GM23338 (cell line): ENCODE measurements around the gene NUSAP1. TPM values are rescaled to one million over a fixed set of nuclear protein-coding genes. Genes with fewer than 3 reads are reported as not detected.
"Not testable (repeated sequence)": the region's sequence is repeated elsewhere in the genome, so short reads cannot be mapped to it uniquely, and the experiment has no call there.

Source experiments
- ATAC-seq: fragments of 200-7000 bp; cut with Tn5 transposase; 3 replicates; pipeline ENCODE4 v1.9.1; 2020
- DNase-seq: peaks from one replicate; pipeline ENCODE4 v3.0.0-alpha.2; 2015; ENCODE audit warnings: low spot score
- H2AFZ ChIP-seq: fragments of 200-600 bp; sonication (generic); 2 replicates; pipeline ENCODE4 v1.8.0; 2016; ENCODE audit warnings: antibody characterized with exemption, mild to moderate bottlenecking, moderate library complexity
- H3F3A ChIP-seq: fragments of 200-600 bp; sonication (generic); replicated peaks from 2 replicates; pipeline ENCODE4 v1.8.0; 2017; ENCODE audit warnings: antibody characterized with exemption, mixed run types, low read depth
- H3K27ac ChIP-seq: fragments of 200-600 bp; sonication (generic); 2 replicates; pipeline ENCODE4 v1.6.1; 2016; ENCODE audit warnings: low read depth
- H3K27me3 ChIP-seq: fragments of 200-600 bp; sonication (generic); 2 replicates; pipeline ENCODE4 v1.8.0; 2016; ENCODE audit warnings: mild to moderate bottlenecking, mixed run types, moderate library complexity; ENCODE audit not compliant: insufficient read depth
- H3K36me3 ChIP-seq: fragments of 200-600 bp; sonication (generic); 2 replicates; pipeline ENCODE4 v1.8.0; 2016; ENCODE audit warnings: mild to moderate bottlenecking; ENCODE audit not compliant: insufficient read depth
- H3K4me1 ChIP-seq: fragments of 200-600 bp; sonication (generic); 2 replicates; pipeline ENCODE4 v1.8.0; 2016; ENCODE audit warnings: mild to moderate bottlenecking, moderate library complexity; ENCODE audit not compliant: insufficient read depth
- H3K4me2 ChIP-seq: fragments of 200-600 bp; sonication (generic); 2 replicates; pipeline ENCODE4 v1.7.1; 2017; ENCODE audit warnings: mixed run types
- H3K4me3 ChIP-seq: fragments of 200-600 bp; sonication (generic); 2 replicates; pipeline ENCODE4 v1.6.1; 2016; ENCODE audit warnings: mixed run types
- H3K79me2 ChIP-seq: fragments of 200-600 bp; sonication (generic); replicated peaks from 2 replicates; pipeline ENCODE4 v1.8.0; 2017; ENCODE audit warnings: mild to moderate bottlenecking; ENCODE audit not compliant: insufficient read depth
- H3K9me2 ChIP-seq: fragments of 200-600 bp; sonication (generic); 2 replicates; pipeline ENCODE4 v1.8.0; 2017; ENCODE audit not compliant: insufficient read depth
- H4K20me1 ChIP-seq: fragments of 200-600 bp; sonication (generic); replicated peaks from 2 replicates; pipeline ENCODE4 v1.8.0; 2017; ENCODE audit warnings: mild to moderate bottlenecking; ENCODE audit not compliant: insufficient read depth
- H3K27ac Mint-ChIP-seq: 2 replicates; pipeline ENCODE4 v1.8.0; 2020; ENCODE audit warnings: inconsistent platforms, mild to moderate bottlenecking, moderate library complexity, mixed read lengths
- H3K27me3 Mint-ChIP-seq: 3 replicates; pipeline ENCODE4 v1.8.0; 2022; ENCODE audit warnings: low read depth, mild to moderate bottlenecking, moderate library complexity, mixed read lengths, inconsistent platforms; ENCODE audit not compliant: insufficient read depth, poor library complexity
- H3K36me3 Mint-ChIP-seq: 3 replicates; pipeline ENCODE4 v1.8.0; 2021; ENCODE audit warnings: low read depth, mild to moderate bottlenecking, inconsistent platforms, moderate library complexity, mixed read lengths
- H3K4me1 Mint-ChIP-seq: 3 replicates; pipeline ENCODE4 v1.8.0; 2020; ENCODE audit warnings: mild to moderate bottlenecking, inconsistent platforms, mixed read lengths
- H3K4me3 Mint-ChIP-seq: 3 replicates; pipeline ENCODE4 v1.8.0; 2021; ENCODE audit warnings: moderate library complexity, mild to moderate bottlenecking, inconsistent platforms, mixed read lengths
- H3K9me3 Mint-ChIP-seq: 3 replicates; pipeline ENCODE4 v1.8.0; 2020; ENCODE audit warnings: moderate library complexity, mild to moderate bottlenecking, inconsistent platforms, mixed read lengths
- CREB1 ChIP-seq: fragments of 250-450 bp; sonication (Bioruptor Pico); IDR thresholded peaks from 2 replicates; pipeline ENCODE4 v1.5.0; 2020; ENCODE audit warnings: low read depth, mild to moderate bottlenecking, moderate library complexity
- NANOG ChIP-seq: IDR thresholded peaks from 2 replicates; pipeline ENCODE4 v1.6.1; 2016; ENCODE audit warnings: antibody characterized with exemption, borderline replicate concordance
- POLR2AphosphoS5 ChIP-seq: IDR thresholded peaks from 2 replicates; pipeline ENCODE4 v1.6.1; 2016; ENCODE audit warnings: antibody characterized with exemption, low read depth
- REST ChIP-seq: IDR thresholded peaks from one replicate; pipeline ENCODE4 v1.6.1; 2018; ENCODE audit warnings: antibody characterized with exemption; ENCODE audit not compliant: unreplicated experiment
- ZNF331 ChIP-seq: fragments of 250-450 bp; sonication (Bioruptor Pico); IDR thresholded peaks from 2 replicates; pipeline ENCODE4 v1.5.0; 2020; ENCODE audit warnings: low read depth, mild to moderate bottlenecking, moderate library complexity
- polyA plus RNA-seq: library from polyadenylated mRNA; unstranded; fragments of >200 nt; fragmentation: Nextera tagmentation; extraction: Ambion mirVana; gene quantifications from 2 replicates; pipeline ENCODE4 v1.2.1, GENCODE V29; 2016
- total RNA-seq: library from RNA; depleted of rRNA; stranded (reverse); fragments of >200 nt; shearing (Covaris generic); gene quantifications from 2 replicates; pipeline ENCODE4 v1.2.3, GENCODE V29; 2014
- TF ChIP-seq, protein P1 (sequence below): IDR thresholded peaks from 2 replicates; pipeline ENCODE4 v1.6.1; 2016; ENCODE audit warnings: antibody characterized with exemption

The NUSAP1 gene
- total and polyA plus RNA-seq, 2 experiments from 2014 or later: 126 to 272 TPM

DNA sequence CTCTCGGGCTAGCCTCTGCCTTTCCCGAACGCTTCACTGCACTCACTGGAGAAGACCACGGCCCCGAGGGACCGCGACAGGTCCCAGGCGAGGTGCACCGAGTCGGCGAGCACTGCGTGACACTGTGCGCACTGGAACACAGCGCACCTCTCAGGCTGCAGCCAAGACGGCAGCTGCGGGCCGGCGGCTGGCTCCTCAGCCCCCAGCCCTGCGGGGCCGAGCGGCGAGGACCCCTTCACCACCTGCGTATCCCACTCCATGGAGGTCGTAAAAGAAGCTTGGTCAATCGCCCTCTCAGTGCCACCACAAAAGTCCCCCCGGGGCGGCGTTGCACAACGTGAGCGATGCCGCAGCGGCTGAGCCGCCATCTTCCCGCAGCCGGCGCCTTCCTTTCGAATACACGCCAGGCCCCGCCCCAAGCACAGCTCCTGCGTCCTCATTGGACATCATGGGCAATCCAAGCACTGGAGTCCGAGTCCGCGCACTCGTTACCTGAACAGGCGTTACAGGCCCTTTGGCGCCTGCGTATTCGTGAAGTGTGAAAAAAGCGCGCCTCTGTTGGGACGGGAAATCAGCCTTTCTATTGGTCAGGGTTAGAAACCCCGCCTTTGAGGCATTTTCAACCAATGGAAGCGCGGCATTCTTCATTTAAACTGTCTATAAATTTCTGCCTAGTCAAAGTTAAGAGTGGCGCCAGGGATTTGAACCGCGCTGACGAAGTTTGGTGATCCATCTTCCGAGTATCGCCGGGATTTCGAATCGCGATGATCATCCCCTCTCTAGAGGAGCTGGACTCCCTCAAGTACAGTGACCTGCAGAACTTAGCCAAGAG is at the start of gene NUSAP1, which contains the start of gene OIP5 (continued):
- no peak for TF ChIP-seq NANOG

- not testable (repeated sequence) for DNase-seq, H3K27me3 ChIP-seq, H2AFZ ChIP-seq, H3K4me1 ChIP-seq, H3K9me3 Mint-ChIP-seq, H3F3A ChIP-seq, H3K9me2 ChIP-seq
- H3K27ac Mint-ChIP-seq: peak overlapping the region; percentile 98
- peaks cover 53% of the 10 kb centered on the region for H3K36me3 Mint-ChIP-seq
- ATAC-seq: peak; percentile 33
- Histone ChIP-seq H3K79me2 (peaks cover 40% of the 10 kb centered on the region), H3K27ac (peak overlapping the region; percentile 84), H3K4me2 (peak overlapping the region; percentile 0; the same call in 1 of the 2 replicates), H3K4me3 (peak overlapping the region; percentile 25; the same call in 1 of the 2 replicates), H3K36me3 (peaks cover 34% of the 10 kb centered on the region), H4K20me1 (peaks cover 19% of the 10 kb centered on the region)
- H3K4me3 Mint-ChIP-seq: peak overlapping the region; percentile 98
- H3K27me3 Mint-ChIP-seq: peaks cover 11% of the 10 kb centered on the region
- peaks cover 24% of the 10 kb centered on the region for H3K4me1 Mint-ChIP-seq
These were observed 49.6 kb upstream of the NUSAP1 start for GRCh38 chr15:41282980-41283652.

DNA sequence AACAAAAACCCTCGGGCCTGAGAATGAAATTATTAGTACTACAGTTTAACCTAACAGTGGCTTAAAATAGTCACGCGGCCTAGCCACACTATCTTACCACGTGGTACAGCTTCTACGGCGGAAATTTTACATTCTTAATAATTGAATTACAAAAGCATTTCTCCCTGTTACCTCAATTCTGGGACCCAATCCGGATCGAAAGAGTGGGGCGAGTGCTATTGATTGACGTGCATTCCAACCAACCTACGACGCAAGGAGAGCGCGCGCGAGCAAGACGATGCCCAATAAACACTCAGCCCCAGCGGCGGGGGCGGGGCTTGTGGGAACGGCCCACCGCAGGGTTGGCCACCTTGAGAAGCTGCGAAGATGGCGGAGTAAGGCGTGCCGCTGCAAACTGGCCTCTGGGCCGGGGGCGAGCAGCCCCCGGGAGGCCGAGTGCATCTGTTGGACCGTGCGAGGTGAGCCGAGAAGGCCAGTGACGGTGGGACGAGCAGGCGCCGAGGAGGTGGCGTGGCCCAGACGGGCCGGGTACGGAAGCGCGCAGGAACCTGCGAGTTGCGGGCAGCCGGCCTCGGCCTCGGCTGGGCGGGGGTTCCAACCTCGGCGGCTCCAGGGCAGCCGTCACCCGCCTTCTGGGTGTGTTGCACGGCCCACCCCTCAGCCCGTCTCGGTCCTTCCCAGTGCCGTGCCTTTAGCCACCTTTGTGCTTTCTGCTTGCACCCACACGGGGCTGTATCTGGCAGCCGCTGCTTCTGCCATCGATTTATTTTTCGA is 48.8 kb upstream of the NUSAP1 start:
- Histone ChIP-seq H4K20me1 (peaks cover 26% of the 10 kb centered on the region), H3K4me1 (peaks cover 9% of the 10 kb centered on the region; the same call in 1 of the 2 replicates), H3K27ac (peak overlapping the region; percentile 84), H3F3A (peaks cover 3% of the 10 kb centered on the region; the same call in 1 of the 2 replicates), H3K4me2 (peak overlapping the region; percentile 91), H3K79me2 (peaks cover 47% of the 10 kb centered on the region), H3K27me3 (no peaks in the 10 kb centered on the region), H3K9me2 (no peaks in the 10 kb centered on the region), H2AFZ (no peak overlapping the region), H3K36me3 (peaks cover 41% of the 10 kb centered on the region), H3K4me3 (peak overlapping the region; percentile 80)
- TF ChIP-seq, protein P1, sequence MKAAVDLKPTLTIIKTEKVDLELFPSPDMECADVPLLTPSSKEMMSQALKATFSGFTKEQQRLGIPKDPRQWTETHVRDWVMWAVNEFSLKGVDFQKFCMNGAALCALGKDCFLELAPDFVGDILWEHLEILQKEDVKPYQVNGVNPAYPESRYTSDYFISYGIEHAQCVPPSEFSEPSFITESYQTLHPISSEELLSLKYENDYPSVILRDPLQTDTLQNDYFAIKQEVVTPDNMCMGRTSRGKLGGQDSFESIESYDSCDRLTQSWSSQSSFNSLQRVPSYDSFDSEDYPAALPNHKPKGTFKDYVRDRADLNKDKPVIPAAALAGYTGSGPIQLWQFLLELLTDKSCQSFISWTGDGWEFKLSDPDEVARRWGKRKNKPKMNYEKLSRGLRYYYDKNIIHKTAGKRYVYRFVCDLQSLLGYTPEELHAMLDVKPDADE: peak; percentile 50; the same call in 1 of the 2 replicates
- TF ChIP-seq ZNF331 (CRISPR knock-in tag): no peak
- TF ChIP-seq REST: peak; percentile 23
- peak; percentile 88 for TF ChIP-seq CREB1 (CRISPR knock-in tag)
- peak; percentile 93 for TF ChIP-seq POLR2AphosphoS5
- Mint-ChIP-seq H3K27ac (peak overlapping the region; percentile 98), H3K27me3 (peaks cover 13% of the 10 kb centered on the region), H3K4me3 (peak overlapping the region; percentile 98), H3K36me3 (peaks cover 56% of the 10 kb centered on the region), H3K4me1 (peaks cover 28% of the 10 kb centered on the region), H3K9me3 (no peaks in the 10 kb centered on the region; the same call in 2 of the 3 replicates)
- ATAC-seq (peak; percentile 97), DNase-seq (peak; percentile 99)
